ENCODE results near the gene REPIN1.

REPIN1 gene

GRCh38 chr7:150360363-150361058 is 8.1 kb upstream of the REPIN1 start:
- DNase-seq (ENCODE audit: low read depth): no peak

- no peak for DNase-seq (ENCODE audit: low read depth)
Measured at GRCh38 chr7:150361402-150361801, 7.2 kb upstream of the REPIN1 start.

GRCh38 chr7:150361807-150362621 is 6.6 kb upstream of the REPIN1 start:
- no peak for DNase-seq (ENCODE audit: low read depth)

DNA sequence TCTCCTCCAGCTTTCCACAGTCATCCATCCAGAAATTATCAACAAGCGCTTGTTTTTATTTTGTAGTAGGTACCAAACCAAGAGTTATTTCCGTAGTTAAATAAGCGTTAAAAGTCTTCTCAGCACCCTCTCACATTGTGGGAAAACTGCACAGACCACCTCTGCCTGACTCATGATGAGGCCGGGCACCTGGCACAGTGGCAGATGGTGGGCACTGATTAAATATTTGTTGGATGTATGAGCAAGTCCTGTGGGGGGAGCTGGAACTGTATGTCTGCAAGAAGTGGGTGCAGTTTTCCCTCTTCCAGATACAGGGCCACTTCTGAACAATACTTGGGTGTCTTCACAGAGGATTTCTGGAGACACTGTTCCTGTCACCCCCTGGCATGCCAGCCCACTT is 5.3 kb upstream of the REPIN1 start:
- DNase-seq (ENCODE audit: low read depth): no peak

DNA sequence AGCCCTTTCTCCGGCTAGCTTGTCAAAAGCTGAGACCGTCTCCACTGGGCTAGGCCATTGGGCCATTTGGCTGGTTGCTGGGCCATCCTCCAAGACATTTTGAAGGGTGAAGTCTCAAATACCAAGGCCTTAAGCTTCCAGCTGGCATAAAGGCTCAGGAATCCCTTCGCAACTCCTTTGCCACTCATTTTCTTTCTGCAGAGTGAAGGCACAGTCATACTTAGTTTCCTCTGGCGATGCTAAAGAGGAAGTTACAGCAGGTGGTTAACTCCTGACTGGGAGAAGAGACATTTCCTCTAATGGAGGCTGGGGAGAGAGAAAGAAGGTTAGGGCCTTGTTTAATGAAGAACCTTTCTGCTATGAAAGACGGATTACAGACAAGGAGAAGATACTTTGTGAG is 4.8 kb upstream of the REPIN1 start:
- no peak for DNase-seq (ENCODE audit: low read depth)

DNA sequence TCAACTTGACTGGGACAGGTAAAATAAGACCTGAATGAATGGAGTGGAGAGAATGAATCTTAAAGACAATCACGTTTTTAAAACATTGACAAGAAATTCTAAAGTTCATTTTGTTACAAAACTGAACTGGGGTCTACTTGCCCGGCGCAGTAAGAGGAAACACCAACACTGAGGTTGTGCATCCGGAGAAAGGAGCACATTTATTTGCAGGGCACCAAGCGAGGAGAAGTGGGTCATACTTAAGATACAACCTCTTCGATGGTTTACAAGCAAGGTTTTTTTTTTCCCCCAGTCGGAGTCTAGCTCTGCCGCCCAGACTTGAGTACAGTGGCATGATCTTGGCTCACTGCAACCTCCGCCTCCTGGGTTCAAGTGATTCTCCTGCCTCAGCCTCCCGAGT is 3.4 kb upstream of the REPIN1 start:
- DNase-seq (ENCODE audit: low read depth): no peak

DNA sequence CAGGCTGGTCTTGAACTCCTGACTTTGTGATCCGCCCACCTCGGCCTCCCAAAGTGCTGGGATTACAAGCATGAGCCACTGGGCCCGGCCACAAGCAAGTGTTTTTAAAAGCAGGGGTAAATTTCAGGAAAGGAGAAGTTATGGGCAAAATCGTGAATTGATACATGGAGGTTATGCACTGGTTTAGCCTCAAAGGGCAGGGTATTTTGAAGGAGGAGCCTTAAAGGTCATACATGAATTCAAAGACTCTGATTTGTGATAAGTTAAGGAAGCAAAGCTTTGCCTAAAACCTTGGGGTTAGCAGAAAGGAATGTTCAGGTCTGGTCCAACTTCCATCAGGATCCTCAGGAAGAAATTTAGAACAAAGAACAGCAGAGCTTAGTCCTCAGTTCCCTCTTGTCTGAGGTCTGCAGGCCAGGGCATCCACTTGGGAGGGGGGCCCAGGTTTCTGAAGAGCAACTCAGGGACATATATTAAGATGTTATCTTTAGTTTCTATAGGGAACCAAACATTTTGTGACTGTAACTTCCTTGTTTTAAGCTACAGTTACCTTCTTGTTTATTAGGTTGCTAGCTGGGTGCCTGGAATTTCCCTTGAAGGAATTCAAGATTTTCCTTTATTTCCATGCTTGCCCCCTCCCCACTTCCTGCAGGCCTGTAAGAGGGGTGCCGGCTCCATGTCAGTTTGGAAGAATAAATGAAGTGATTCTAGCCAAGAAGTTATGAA is 2.8 kb upstream of the REPIN1 start:
- DNase-seq (ENCODE audit: low read depth): no peak

GRCh38 chr7:150367677-150368095 is 936 bp upstream of the REPIN1 start:
- no peak for DNase-seq (ENCODE audit: low read depth)

DNA sequence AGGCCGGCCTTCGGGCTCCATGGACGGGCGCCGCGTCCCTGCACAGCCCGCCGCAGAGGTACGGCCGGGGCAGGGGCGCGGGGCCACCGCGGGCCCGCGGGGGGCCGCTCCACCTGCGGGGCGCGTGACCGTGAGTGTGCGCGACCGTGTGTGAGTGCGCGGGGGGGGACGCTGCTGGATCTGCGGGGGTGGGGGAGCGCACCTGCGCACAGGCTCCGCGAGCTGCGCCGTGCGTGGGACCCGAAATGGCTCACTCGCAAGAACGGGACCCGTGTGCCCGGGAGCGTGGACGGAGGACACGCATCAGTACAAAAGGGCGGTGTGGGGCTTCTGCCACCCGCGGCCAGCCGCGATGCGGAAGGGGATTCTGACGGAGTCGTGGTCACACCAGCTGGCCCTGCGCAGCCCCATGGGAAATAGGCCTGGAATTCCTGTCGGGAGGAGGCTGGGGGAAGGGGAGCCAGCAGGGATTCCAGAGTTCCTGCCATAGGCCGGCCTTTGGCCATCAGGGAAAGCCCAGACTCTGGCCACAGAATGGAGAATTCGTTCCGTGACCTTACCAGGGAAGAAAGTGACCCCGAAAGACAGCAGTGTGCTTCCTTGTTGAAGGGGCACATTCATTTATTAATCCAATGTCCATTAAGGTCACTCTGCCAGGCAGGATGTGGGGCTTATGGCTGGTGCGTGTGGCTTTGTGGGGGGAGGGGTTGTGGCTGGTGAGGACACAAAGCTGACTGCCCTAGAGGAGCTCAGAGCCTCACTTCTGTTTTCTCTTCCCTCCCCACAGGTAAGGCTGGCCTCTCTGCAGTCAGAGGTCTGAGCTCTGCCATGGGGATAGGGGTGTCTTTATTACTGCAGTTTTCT is 494 bp downstream of the REPIN1 start:
- DNase-seq (ENCODE audit: low read depth): no peak

GRCh38 chr7:150369748-150370501 is 1.3 kb downstream of the REPIN1 start:
- no peak for DNase-seq (ENCODE audit: low read depth)

GRCh38 chr7:150370612-150371071 is 2.0 kb downstream of the REPIN1 start:
- peak; percentile 55 for DNase-seq (ENCODE audit: low read depth)

DNA sequence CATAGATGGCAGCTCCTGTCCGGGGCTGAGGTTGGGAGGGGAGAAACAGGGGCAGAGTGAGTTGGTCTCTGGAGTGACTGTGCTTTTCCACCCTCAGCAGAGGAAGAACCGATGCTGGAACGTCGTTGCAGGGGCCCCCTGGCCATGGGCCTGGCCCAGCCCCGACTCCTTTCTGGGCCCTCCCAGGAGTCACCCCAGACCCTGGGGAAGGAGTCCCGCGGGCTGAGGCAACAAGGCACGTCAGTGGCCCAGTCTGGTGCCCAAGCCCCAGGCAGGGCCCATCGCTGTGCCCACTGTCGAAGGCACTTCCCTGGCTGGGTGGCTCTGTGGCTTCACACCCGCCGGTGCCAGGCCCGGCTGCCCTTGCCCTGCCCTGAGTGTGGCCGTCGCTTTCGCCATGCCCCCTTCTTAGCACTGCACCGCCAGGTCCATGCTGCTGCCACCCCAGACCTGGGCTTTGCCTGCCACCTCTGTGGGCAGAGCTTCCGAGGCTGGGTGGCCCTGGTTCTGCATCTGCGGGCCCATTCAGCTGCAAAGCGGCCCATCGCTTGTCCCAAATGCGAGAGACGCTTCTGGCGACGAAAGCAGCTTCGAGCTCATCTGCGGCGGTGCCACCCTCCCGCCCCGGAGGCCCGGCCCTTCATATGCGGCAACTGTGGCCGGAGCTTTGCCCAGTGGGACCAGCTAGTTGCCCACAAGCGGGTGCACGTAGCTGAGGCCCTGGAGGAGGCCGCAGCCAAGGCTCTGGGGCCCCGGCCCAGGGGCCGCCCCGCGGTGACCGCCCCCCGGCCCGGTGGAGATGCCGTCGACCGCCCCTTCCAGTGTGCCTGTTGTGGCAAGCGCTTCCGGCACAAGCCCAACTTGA is 2.7 kb downstream of the REPIN1 start:
- no peak for DNase-seq (ENCODE audit: low read depth)

DNA sequence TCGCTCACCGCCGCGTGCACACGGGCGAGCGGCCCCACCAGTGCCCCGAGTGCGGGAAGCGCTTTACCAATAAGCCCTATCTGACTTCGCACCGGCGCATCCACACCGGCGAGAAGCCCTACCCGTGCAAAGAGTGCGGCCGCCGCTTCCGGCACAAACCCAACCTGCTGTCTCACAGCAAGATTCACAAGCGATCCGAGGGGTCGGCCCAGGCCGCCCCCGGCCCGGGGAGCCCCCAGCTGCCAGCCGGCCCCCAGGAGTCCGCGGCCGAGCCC is 3.3 kb downstream of the REPIN1 start:
- DNase-seq (ENCODE audit: low read depth): no peak

GRCh38 chr7:150372271-150373048 is 3.8 kb downstream of the REPIN1 start:
- DNase-seq (ENCODE audit: low read depth): no peak

DNA sequence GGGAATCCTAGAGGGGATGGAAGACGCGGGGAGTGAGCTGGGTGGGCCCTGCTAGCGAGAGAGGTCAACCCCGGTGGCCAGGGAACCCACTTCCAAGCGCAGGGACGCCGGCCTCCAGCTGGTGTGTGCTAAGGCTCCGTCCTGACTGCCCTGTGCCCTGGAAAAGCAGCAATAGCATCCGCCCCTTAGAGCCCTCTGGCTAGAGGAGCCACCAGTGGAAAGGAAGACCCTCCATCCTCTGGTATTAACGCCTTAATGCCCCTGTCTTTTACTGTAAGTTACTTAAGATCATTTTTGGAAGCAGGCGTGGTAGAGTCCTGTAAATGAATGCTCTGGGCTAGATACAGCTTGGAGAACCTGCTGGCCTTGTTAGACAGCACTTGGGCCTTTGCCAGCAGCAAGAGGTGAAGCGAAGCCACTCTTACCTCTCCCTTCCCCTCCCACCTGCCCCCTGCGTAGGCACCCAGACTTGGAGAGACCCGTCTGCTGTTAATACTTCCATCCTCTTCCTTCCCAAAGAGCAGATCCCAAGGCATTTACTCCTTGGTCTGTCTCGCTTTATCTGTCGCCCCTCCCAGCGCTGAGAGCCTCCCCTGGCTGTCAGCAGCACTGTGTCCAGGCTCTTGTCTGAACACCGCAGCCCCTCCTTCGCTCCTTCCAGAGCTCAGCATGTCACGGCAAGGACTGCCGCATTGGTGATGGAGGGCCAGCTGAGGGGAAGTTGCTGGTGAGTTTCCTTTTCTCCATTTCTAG is 4.6 kb downstream of the REPIN1 start:
- no peak for DNase-seq (ENCODE audit: low read depth)

DNA sequence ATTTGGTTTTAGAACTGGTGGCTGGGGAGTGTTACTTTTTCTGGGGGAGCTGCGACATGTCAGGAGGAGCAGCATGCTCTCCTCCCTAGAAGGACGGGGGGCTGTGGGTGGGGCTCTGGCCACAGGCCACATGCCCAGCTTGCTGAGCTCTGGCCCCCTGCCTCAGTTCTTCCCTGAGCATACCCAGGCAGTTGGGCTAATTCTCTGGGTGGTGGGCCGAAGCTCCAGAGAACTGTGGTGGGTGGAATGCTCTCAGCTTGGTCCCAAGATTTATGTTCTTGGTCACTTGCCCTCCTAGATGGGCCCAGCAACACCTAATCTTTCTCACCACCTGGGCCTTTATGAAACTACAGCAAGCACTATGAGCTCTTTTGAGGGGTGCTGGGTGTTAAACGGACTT is 5.4 kb downstream of the REPIN1 start:
- DNase-seq (ENCODE audit: low read depth): no peak

GRCh38 chr7:150374472-150374871 is 5.8 kb downstream of the REPIN1 start:
- no peak for DNase-seq (ENCODE audit: low read depth)

- no peak for DNase-seq (ENCODE audit: low read depth)
Measured at GRCh38 chr7:150375662-150376521, 7.3 kb downstream of the REPIN1 start.
